Smooth muscle cell of the brain vasculature (primary cell): ENCODE measurements around the gene SHC4.

ENCODE experiments used
- DNase-seq: peaks from one replicate; pipeline ENCODE4 v3.0.0-alpha.2; 2012; ENCODE audit warnings: low read depth, low spot score

Gene SHC4

DNA sequence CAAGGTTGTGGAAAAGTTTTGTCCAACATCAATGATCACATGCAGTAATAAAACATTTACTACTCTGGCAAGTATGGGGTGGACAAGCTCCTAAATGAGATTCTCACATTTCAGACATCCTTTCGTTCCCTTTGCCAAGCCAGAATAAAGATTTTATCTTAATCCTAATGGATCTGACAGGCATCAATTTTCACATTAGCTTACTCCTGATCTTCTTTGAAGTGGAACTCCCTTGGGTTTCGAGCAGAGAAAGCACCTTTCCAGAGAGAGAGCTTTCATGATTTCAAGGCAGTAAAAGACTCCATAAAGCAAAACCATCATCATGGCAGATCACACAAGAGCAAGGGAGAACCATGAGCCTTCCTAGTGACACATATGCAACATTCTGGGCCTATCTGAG, 113.1 kb downstream of the SHC4 start:
- DNase-seq: no peak

DNA sequence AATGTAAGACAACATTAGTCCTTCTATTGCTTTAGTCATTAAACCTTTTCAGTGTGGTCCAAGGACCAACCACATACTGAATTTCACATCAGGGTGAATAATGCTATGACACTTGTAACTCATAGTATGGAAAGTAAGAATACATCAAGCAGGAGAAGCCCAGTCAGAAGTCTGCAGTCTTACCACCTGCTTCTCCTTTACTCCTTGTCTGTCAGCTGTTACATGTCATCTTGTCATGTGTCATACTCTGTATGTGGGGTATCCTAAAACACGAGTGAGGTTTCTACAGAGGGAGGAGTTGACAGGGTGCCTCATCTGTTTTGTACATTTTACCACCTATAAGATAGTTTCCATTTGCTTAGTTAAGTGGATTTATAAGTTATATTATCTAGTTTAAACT, 118.6 kb downstream of the SHC4 start:
- DNase-seq: no peak

DNA sequence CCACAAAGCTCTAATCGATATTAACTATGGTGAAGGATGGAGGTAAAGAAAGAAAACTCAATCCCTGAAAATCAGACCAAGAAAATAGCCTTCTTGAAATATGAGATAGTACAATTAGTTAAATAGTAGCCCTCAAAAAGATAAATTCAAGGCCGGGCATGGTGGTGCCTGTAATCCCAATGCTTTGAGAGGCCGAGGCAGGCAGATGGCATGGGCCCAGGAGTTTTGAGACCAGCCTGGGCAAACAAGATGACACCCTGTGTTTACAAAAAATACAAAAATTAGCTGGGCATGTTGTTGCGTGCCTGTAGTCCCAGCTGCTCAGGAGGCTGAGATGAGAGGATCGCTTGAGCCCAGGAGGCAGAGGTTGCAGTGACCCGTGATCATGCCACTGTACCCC, 121.2 kb downstream of the SHC4 start:
- DNase-seq: no peak

DNA sequence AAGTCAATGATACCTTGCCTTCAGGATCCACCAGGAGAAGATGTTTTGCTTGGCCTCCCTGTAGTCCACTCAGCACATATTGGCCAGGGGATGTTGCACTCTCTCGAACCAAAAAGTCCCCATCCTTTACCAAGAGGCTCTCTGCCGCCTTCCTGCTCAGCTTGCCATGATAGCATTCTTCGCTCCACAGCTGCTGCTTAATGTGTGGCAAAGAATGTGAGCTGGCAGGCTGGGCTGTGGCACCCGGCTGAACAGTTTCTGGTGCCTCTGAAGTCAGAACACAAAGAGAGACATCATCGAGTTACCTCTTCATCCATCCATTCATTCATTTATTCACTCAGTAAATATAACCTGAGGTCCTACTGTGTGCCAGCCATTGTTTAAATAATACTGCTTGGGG, 129.0 kb downstream of the SHC4 start:
- DNase-seq: no peak

DNA sequence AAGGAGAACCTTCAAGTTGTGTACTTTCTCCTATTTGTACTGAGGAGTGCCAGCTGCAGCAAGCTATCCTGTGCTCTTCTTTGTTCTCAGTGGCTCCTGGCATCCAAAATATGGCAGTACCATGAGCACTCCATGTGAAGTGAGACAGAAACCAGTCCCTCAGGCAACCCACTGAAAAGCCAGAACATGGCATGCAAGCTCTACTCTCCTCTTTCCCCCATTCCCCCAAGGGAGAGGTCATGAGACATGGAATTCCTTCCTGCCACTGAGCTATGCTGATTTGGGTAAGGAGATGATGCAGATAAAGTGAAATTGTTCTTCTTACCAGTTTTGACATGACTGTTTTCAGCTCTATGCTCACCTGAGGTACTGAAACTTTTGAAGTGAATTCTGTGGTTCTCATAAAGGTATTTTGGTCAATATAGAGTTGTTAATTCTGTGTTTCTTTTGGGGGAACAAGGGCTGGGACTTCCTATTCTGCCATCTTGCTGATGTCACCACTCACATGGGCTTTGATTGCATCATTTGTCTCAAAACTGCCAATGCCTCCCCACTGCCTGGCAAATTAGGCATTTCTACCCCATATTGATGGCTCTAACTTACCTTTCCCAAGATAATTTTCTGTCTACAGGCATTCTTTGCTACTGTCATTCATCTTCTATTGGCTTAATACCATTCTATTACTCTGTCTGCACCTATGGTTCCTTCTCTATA, 130.0 kb downstream of the SHC4 start:
- DNase-seq: no peak

DNA sequence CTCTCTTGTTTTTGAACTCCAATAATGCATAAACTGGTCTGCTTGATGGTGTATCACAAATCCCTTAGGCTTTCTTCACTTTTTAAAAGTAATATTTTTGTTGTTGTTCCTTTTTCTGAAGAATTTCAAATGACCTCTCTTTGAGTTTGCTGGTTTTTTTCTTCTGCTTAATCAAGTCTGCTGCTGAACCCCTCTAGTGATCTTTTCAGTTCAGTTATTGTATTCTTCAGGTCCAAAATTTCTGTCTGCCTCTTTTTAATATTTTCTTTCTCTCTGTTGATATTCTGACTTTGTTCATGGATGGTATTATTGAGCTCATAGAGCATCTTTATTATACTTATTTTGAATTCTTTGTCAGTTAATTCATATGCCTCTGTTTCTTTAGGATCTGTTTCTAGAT, 131.1 kb downstream of the SHC4 start:
- DNase-seq: no peak

DNA sequence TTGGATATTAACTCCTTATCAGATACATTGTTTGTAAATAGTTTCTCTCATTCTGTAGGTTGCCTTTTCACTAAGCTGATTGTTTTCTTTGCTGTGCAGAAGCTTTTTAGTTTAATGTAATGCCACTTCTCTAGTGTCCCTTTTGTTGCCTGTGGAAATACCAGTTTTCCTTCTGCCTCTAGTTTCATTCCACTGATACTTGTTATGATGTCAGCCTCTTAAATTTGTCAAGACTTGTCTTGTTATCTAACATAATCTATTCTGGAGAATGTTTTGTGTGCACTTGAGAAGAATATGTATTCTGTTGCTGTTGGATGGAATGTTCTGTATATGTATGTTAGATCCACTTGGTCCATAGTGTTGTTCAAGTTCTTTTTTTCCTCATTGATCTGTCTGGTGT, 134.8 kb downstream of the SHC4 start:
- DNase-seq: no peak

DNA sequence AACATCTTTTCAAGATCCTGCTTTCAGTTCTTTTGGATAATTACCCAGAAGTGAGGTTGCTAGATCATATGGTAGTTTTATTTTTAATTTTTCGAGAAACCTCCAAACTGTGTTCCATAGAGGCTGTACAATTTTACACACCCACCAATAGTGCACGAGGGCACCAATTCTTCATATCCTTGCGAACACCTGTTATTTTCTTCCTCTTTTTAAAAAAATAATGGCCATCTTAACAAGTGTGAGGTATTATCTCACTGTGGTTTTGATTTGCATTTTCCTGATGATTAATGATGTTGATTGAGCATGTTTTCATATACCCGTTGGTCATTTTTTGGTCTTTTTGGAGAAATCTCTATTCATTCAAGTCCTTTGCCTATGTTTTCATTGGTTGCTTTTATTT, 135.2 kb downstream of the SHC4 start:
- DNase-seq: no peak

DNA sequence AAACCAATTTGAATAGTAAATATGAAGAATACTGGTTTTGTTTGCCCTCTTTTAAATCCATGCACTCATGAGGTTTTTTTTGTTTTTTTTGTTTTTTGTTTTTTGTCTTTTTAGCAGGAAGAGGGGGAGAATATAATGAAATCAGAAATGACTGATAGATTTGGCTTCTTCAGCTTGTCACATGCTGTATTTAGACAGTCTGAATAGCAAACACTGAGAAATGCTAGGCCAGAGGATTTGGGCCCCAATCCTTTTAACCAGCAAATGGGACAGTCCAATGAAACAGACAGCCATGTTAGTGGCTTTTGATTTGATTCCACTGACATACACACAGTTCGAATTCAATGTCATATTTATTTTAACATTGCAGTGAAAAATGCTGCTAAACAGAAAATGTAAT, 138.6 kb downstream of the SHC4 start:
- DNase-seq: no peak

DNA sequence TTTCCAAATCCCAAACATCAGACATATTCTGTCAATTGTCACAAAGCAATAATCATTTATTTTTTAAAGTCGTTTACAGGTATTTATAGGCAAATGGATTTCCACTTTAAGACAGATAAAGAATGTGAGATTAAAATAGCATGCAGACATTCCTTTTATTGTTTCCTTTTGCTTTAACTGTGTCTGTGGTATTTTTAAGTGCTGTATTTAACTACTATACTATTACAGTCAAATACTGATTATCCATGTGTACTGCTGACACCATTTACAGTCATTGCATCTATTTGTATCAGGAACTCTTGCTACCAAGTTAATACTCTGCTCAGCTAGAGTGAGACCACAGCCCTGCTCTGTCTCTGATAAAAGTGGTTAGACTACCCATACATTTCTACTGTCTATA, 140.0 kb downstream of the SHC4 start:
- no peak for DNase-seq

DNA sequence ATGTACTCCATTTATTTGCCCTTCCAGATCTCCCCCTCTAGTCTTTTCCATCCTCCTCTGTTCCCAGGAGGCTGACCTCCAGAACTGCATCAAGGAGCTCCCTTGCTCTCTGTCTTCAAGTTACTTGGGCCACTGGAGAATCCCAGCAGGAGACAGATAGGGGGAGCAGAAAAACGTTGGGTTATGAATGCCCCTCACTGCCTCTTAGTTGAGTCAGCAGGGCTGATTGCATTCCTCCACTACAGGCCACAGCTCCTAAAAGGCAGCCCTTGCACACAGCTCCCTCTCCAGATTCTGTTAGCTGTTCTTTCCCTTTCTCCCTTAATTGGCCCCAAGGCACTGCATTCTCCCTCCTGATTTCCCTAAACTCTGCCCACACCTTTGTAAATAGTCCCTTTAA, 140.5 kb downstream of the SHC4 start:
- no peak for DNase-seq

DNA sequence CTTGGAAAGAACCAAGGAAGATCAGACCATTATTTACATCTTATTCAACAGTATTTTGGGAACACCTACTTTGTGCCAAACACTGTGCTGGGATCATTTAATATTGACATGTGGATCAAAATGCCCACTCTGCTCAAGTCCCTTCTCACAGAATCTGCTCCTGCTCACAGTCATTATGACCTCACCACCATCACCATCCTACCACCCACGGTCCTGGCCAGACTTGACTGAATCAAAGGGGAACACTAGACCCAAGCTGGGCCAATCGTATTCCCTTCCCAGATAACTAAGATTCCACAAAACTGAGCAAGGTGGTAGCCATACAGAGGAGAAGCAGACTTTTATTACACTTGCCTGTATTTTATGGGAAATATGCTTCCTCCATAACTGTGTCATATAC, 149.4 kb downstream of the SHC4 start:
- DNase-seq: no peak

DNA sequence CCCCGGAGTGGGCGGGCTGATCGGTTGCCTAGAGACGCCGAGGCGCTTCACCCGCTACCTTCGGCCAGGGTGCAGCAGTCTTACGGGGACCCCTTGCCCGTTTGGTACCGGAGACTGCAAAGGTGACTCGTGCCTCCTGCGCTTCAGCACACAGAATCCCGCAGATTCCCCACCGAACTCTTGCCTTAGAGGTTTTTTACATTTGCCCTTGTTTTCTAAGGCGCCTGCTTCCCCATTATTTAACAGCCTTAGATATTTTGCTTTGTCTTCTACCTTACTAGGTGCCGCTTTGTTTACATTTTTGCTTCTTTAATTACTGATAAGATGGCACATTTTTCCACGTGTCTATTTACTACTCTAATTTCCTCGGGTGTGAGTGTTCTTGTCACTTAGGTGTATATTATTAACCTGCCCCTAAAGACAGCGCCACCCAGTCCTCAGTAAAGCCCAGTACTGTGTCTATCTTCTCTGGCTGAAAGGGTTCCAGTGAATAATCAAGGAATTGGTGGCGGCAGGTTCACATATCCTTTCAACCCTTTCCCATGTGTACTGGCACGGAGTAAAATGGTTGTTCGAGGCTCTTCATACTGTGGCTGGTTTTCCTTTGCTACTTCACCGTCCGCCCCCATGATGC, 152.3 kb downstream of the SHC4 start:
- no peak for DNase-seq

DNA sequence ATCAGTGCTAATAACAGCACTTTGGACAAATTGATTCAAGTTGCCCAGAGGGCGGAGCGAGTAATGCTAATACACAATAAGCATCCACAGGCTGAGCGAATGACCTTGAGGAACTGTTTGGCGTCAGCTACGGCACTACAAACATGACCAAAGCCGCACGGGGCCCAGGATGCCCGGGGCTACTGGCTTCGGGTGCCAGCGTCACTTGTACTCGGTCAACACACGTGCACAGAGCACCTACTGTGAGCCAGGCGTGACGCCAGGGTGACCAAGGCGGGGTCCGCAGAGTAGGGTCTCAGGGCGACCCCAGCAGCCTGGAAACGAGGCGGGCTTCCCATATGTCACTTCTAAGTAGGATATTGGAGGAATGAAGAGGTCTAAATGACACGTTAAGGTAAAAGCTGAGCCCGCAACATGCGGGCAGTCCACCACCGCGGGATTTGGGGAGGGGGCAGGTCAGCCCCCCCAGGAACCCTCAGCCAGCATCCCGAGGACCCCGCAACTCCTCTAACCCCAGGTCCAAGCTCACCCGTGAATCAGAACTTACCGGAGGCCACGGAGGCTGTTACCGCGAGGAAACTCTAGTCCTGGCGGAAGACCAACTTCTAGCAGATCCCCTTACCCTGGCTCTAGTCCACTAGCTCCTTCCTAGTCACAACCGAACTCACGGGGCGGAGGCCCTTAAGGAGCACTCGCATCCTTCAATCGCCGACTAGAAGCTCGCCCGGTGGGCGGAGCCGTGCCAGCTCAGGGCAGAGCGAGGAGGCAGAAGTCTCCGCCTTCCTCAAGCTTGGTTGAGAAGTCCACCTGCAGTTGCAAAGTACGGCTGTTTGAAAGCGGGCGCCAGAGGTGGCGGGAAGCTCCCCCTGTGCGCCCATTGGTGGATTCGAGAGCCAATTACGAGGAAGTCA, 153.1 kb downstream of the SHC4 start, which contains the start of gene CEP152:
TSS of gene CEP152 (minus strand) at position 656 of the 911 bp plus-strand sequence. CDS start 5,420 bp downstream, outside the sequence.
- peak; percentile 99 for DNase-seq

DNA sequence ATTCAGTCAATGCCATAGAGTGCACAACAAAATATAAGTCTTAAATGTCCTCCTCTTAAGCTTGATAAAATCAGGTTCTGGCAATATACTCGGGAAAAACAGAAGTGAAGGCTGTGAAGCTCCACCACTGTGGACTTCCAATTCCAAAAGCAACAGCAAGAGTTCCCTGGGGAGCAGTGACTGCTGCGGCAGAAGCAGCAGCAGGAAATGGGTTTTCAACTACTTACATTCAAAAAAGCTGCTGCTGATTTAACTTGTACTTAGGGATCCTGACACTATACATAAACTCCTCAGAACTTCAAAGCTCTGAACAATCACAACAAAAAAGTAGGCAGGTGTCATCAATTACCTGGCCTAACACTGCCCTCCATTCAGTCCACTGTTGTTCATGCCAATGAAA, 157.6 kb downstream of the SHC4 start:
- DNase-seq: no peak

DNA sequence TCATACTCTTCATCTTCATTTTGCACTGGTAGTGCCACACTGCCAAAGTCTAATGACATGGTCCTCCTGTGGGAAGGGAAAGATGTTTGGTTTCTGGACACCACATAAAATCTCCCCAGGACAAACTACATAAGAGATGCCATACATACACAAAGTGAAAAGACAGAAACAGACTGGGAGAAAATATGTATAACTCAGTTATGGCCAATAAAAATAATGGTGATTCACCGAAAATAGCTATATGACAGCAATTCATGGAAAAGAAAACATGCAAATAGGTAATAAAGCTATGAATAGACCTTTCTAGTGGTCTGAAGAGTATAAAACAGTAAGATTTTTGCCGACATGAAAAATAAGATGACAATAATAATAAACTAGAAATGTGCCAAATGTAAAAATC, 158.1 kb downstream of the SHC4 start:
- DNase-seq: no peak

DNA sequence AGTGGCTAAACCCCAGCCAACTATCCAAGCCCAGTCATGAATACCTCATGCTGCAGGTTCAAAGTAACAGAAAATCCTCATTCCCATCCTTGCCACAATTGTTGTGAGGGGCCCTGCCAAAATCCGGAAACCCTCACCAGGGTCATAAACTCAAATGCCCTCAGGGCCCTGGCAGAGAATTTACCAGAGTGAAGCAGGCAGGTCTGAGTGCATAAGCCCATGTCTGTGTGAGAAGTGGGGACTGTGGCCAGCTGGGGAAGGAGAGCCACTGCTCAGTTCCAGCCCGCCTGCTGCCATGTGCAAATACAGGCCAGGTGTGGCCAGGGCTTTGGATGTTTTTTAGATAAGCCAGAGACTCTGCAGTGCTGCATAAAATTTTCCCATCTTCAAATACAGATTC, 159.8 kb downstream of the SHC4 start:
- DNase-seq: no peak

DNA sequence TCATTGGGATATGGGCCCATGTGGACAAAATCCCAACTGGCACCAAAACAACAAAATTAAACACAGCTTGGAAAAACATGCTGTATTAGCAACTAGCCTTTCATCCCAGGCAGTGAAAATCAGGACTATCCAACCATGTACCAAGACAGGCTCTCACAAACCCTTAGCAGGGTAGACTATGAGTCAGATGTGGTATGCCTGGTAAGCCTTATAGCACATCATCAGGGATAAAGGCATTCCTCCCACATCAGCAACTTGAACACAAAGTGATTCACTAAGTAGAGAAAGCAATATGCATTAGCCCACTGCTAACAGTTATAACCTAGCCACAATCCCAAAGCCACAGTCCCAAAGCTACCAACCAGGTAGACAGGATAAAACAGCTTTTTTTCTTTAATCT, 160.9 kb downstream of the SHC4 start:
- no peak for DNase-seq

DNA sequence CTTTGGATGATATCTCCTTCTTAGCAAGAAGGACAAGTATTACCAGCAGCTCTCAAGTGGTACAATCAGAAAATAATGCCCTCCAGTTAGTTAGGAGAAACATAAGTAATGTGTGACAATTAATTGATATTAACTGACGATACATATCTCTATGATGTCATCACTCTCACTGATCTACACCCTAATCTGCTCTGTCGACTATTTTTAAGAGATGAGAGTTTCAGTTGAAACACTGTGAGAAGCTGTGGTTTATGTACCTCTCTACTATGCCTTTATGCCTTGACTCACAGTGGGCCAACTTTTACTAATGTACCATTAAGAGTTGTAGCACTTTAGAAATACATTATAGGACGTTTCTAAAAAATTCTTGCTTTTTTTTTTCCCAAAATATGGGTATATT, 161.5 kb downstream of the SHC4 start:
- DNase-seq: no peak

DNA sequence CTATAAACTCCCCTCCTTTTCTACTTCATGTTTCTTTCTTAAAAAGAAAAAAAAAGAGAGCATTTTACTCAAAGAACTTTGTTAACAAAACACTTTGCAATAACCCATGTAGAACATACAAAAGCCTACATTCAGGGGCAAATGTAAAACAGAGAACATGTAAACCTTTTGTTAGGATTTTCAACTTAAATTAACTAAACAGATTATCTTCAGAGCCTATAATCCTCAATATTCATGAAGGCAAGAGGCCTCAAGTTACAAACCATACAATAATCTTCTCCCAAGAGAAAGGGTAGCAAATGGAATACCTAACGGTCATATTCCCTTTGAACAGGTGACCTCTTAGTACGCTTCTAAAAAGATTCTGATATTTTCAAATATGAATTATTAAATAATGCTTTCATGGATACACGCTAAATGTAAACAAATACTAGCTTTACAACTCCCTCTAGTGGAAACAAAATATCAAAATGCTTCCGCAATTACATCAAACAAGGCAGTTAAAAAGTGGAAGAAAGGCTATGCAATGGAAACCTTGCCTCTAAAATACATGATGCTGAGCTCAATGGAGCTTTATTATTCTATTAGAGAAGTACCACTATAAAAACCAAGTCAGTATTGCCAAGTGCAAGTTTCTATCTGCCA, 162.8 kb downstream of the SHC4 start:
- no peak for DNase-seq

DNA sequence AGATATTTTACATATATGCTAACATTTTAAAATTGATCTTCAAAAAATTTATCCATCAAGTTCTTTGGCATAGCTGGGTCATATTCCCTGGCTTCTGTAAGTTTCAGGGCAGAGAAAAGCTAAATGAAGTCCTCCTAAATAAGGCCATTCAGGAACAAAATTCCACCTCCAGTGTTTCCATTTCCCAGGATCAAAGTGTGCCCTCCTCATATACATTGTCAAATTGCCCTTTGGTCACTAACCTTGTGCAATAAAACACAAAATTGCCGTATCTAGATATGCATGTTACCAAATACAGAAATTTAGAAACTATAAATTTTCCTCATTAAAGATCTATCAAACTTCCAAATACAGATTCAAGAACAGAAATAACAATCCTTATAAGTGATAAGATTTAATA, 163.5 kb downstream of the SHC4 start:
- DNase-seq: no peak

DNA sequence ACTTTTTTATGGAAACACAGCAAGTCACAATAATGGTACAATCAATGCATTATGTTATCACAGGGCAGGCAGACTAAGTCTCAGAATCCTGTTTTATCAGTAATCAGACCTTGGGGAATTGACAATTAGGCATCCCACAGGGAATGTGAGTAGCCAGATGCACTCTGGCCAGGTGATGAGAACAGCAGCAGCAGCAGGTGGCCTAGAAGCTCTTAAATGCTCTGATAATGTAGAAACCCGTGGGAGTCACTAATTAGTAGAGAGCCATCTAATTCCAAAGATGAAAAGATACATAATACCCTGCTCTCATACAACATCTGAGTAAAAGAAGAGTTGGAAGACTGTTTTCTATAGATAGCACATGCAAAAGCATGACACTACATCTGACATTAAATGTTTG, 165.4 kb downstream of the SHC4 start:
- DNase-seq: no peak
